GM18511 (cell line): ENCODE results near the gene GPR101.
A peak's percentile ranks its signal among the peaks of the same experiment; 100 is the strongest.

Source experiments
- ATAC-seq: cut with Tn5 transposase; IDR thresholded peaks from one replicate; pipeline ENCODE4 v1.9.1; 2021; ENCODE audit warnings: mild to moderate bottlenecking, moderate library complexity; ENCODE audit not compliant: unreplicated experiment

Gene GPR101, protein sequence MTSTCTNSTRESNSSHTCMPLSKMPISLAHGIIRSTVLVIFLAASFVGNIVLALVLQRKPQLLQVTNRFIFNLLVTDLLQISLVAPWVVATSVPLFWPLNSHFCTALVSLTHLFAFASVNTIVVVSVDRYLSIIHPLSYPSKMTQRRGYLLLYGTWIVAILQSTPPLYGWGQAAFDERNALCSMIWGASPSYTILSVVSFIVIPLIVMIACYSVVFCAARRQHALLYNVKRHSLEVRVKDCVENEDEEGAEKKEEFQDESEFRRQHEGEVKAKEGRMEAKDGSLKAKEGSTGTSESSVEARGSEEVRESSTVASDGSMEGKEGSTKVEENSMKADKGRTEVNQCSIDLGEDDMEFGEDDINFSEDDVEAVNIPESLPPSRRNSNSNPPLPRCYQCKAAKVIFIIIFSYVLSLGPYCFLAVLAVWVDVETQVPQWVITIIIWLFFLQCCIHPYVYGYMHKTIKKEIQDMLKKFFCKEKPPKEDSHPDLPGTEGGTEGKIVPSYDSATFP

GRCh38 chrX:137033774-137034507 is at the start of gene GPR101:
TSS of gene GPR101 (minus strand) at chrX:137033995. CDS start at chrX:137031674, 2,321 bp downstream.
- ATAC-seq, result no peak

DNA sequence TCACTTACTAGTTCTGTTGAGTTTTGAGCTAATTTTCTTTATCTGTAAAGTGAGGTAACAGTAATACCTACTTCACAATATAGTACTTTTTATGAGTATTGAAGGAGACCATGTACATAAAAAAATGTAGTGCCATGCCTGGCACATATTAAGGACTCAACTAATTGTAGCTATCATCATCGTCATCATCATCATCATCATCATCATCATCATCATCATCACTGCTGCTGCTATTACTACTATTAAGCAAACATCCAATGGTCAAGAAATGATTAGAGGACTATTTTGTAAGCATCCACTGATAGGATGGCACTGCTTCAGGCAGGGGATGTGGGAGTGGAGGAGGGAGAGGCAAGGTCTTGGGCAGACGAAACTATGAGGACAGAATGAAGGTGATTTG is 47.4 kb upstream of the GPR101 start:
- no peak for ATAC-seq

- ATAC-seq, result no peak
Measured at GRCh38 chrX:137072396-137072795, 38.6 kb upstream of the GPR101 start.

DNA sequence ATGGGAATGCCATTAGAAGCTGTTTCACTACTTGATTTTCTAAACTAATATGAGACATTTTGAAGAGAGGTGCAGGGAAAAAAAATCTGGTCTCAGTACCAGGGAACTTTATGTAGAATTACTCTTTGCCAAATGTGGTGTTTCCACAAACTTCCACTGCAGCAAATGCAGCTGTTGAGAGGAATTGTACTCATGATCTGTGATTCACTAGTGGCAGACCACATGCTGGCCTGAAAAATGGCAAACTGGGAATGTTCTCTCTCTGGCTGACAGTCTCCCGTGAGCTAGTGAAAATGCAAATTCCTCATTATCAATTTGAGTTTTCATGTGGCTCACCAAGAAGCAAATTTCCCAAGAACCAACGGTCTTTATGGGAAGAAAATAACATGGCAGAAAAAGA is 37.8 kb upstream of the GPR101 start:
- no peak for ATAC-seq

DNA sequence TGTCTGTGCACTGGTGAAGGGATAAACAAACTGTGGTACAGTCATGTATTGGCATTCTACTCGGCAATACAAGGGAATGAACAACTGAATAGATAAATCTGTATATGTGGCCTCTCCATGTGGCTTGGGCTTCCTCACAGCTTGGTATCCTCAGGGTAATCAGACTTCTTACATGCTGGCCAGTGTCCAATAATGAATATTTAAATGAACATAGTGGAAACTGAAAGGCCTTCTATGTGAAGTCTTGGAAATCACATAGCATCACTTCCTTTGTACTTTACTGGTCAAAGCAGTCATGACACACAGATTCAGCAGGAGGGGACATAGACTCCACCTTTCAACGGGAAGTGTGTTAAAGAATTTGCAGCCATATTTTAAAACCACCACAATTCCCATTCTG is 33.4 kb upstream of the GPR101 start:
- no peak for ATAC-seq

DNA sequence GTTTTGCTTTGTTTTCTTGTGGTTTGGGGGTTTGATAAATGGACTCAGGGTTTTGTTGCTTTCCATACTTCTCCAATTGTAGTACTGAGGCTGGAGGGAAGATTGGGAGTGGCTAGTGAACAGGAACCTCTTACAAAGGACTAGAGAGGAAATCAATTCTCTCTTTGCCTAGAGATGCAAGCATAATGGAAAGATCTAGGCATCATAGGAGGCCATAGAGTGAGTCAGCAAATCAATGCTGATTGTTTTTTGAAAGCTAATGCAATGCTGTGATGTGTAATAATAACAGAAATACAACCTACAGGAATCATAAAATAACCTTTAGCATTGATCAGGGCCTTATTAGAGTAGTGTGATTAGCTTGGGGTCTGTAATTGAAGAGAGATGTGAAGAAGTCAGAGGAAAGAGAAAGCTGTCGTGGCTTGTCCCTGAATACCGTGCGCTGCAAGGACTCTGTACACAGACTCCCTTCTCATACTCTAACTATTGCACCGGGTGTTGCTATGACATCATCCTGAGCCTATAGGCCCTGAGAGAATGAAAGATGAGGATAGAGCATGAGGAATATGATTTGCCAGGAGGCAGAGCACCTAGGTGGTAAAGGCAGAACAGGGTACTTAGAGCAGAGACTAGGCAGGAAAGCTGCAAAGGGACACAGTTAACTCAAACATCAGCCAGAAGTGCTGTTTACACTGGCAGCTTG is 29.3 kb upstream of the GPR101 start:
- ATAC-seq, result no peak

DNA sequence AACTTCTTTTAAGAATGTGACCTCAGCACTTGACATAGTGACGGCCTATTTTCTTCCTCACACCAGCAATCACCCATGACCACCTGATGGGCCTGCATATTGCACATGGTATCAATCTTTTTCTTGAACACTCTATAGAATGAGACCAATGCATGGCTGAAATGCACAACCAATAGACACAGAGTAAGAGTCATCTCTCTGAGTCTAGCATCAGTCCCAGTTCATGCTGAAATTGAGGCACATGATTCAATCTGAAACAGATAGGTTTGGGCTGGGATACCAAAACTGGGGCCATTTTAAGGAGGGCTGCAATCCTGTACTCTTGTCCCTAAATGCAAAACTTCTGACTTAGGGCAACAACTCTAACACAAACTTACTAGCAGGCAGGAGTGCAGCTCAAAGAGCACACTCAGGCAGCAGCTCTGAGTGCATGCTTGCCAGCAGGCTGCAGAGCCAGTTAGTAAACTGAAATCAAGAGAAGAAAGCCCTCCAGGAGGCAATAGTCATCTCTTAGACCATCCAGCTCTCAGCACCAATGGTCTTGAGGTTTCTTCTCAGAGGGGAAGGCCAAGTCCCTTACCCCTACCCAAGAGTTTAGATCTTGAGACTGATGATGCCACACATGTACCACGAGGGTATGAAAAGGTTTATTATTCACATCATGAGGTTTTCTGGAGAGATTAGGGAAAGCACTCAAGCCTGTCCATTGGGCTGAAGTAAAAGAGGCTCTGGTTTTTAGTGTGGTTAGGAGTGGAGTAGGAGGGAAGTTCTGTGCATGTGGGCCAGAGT is 24.7 kb upstream of the GPR101 start:
- no peak for ATAC-seq

- peak; percentile 38 for ATAC-seq
Measured at GRCh38 chrX:137052643-137053235, 18.9 kb upstream of the GPR101 start.

- peak; percentile 98 for ATAC-seq
Measured at GRCh38 chrX:137051978-137052642, 18.3 kb upstream of the GPR101 start.

DNA sequence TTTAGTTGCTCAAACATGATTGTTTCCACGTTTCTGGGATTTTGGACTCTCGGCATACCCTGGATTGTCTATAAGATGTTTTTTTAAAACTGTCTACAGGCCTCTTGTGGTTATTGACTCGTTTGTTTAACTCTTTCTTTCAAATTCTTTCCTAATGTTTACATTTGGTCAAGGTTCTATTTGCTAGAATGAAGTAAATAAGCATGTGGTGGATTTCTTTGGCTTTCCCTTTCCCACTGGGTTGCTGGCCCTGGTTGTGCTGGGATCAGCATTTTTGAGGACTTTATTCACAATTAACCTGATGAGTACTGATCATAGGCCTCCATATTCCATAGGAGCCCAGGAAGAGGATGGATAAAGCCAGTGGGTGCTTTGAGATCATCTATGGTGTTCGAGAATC is 11.1 kb upstream of the GPR101 start:
- ATAC-seq, result no peak

GRCh38 chrX:137043736-137044135 is 9.9 kb upstream of the GPR101 start:
- no peak for ATAC-seq

DNA sequence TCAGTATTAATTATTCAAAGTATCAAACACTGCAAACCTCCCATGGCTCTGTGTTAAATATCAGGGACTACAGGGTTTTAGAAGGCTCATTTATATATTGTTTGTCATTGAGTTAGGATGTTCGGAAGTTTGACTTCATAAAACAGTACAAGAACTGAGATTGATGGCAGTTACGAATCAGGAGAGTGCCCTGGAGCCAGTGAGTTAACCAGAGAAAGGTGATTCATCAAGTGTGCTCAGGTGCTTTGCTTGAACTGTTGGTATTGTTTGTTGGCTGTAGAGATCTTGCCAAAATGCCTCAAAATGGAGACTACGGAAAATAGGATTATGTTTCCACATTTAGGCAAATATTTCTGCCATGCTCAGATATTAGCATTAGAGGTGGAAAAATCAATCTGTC is 7.5 kb upstream of the GPR101 start:
- ATAC-seq, result no peak

GRCh38 chrX:137040113-137040794 is 6.5 kb upstream of the GPR101 start:
- ATAC-seq, result no peak

- no peak for ATAC-seq
Measured at GRCh38 chrX:137034508-137034872, 695 bp upstream of the GPR101 start.

DNA sequence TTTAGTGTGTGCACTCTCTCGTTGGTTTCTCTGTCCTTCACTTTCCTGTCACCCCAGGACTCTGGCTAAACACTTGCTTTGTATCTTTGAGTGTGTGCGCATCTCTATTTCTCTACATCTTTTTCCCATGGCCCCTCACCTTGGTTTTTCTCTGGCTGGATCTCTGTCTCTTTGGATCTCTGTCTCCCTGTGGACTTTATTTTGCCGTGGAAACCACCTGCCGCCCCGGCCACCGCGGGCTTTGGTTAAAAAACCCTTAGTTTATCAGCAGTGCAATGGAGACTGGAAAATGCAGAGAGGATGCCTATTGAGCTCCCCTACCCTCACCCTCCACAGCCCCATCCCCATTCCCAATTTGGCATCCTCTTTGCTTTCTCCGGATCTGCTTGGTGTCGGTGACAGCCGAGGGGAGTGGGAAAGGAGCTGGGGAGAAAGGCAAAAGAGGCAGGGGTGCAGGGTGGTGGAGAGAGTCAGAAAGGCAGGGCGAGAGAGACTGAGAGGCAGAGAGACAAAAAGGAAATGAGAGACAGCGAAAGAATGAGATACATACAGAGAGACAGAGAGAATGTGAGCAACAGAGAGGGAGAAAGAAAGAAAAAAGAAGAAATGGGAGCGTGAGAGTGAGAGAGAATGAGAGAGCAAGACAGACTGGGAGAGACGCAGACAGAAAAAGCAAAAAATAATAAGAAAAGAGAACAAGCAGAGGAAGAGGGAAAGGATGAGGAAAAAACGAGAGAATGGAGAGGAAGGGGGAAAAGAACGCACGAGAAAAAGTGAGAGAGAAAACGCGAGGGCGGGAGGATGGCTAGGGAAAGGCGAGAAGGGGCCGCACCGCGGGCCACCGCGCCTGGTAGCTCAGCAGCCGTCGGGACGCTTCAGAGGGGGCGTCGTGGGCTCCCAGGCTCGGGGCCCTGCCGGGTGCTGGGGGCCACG is 688 bp downstream of the GPR101 start:
- ATAC-seq, result no peak

DNA sequence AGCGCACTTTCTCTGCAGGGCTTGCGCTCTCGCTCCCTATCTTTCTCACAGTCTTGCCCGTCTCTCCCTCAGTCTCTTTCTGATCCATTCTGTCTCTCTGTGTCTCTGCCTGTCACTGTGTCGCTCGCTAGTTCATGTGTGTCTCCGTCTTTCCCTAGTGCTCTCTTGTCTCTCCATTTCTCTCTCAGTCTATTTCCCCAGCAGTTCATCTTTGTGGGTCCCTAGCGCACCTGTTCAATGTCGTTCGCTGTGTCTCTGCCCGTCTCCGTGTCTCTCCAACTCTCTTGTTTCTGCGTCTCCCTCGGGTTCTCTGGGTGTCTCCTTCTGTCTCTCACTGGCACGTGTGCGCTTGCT is 1.5 kb downstream of the GPR101 start:
- ATAC-seq, result peak; percentile 9

DNA sequence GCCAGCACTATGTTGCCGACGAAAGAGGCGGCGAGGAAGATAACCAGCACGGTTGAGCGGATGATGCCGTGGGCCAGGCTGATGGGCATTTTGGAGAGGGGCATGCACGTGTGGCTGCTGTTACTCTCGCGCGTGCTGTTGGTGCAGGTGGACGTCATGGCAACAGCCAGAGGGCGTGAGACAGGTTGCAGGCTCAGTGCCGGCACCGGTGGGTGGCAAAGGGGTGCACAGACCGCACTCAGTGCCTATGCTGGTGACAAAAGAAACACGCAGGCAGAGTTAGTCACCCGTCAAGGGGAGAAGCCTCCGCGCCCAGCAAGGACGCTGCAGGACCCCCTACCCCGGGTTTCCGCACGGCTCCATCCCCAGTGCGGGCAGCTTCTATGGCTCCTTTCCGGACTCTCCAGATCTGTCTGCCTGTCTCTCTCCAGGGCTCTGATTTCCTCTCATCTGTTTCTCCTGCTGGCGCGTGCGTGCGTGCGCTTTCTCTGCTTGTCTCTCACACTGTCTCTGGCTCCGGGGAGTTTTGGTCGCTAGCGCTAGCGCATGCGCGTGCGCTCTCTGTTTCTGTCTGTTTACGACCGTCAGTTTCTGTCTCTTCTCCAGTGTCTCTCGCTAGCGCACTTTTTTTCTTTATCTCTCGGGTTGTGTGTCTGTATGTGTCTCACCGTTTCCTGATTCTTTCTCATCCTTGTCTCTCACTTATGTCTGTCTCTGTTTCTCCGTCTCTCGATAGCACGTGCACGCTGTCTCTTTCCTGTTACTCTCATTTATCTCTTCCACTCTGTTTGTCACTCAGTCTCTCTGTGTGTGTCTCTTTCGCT is 2.1 kb downstream of the GPR101 start:
- ATAC-seq, result peak; percentile 89
